NCI-H510A (cell line): Measurements from ENCODE around the gene BCDIN3D.
A peak's percentile ranks its signal among the peaks of the same experiment; 100 is the strongest.
"Not testable (repeated sequence)": the region's sequence is repeated elsewhere in the genome, so short reads cannot be mapped to it uniquely, and the experiment has no call there.

Experiments used
- DNase-seq: peaks from one replicate; lab custom pipeline; 2025; lab: John Stamatoyannopoulos, UW

BCDIN3D gene

GRCh38 chr12:49842519-49843352 lies at the start of gene BCDIN3D:
Gene BCDIN3D, minus strand, starts transcription at chr12:49843106. Its CDS starts 19 bp downstream, at chr12:49843087.
- DNase-seq, result peak; percentile 79

- DNase-seq, result no peak
Measured at GRCh38 chr12:49892084-49892731, 49.3 kb upstream of the BCDIN3D start.

- no peak for DNase-seq
Measured at GRCh38 chr12:49891476-49891875, 48.6 kb upstream of the BCDIN3D start.

- no peak for DNase-seq
Measured at GRCh38 chr12:49891012-49891411, 48.1 kb upstream of the BCDIN3D start.

- DNase-seq, result no peak
Measured at GRCh38 chr12:49890096-49890461, 47.2 kb upstream of the BCDIN3D start.

GRCh38 chr12:49889361-49890095 lies 46.6 kb upstream of the BCDIN3D start:
- no peak for DNase-seq

- DNase-seq, result peak; percentile 83
Measured at GRCh38 chr12:49888461-49889151, 45.7 kb upstream of the BCDIN3D start.

GRCh38 chr12:49887536-49888401 lies 44.9 kb upstream of the BCDIN3D start:
- peak; percentile 64 for DNase-seq

GRCh38 chr12:49887091-49887490 lies 44.2 kb upstream of the BCDIN3D start:
- no peak for DNase-seq

- DNase-seq, result peak; percentile 38
Measured at GRCh38 chr12:49885663-49886461, 43.0 kb upstream of the BCDIN3D start.

GRCh38 chr12:49885118-49885517 lies 42.2 kb upstream of the BCDIN3D start:
- peak; percentile 57 for DNase-seq

- DNase-seq, result no peak
Measured at GRCh38 chr12:49882851-49883464, 40.1 kb upstream of the BCDIN3D start.

- no peak for DNase-seq
Measured at GRCh38 chr12:49882248-49882850, 39.4 kb upstream of the BCDIN3D start.

GRCh38 chr12:49881415-49882247 lies 38.7 kb upstream of the BCDIN3D start:
- DNase-seq, result no peak

GRCh38 chr12:49880756-49881414 lies 38.0 kb upstream of the BCDIN3D start:
- DNase-seq, result no peak

GRCh38 chr12:49879065-49879464 lies 36.2 kb upstream of the BCDIN3D start:
- DNase-seq, result not testable (repeated sequence)

- DNase-seq, result no peak
Measured at GRCh38 chr12:49878021-49878420, 35.1 kb upstream of the BCDIN3D start.

GRCh38 chr12:49877066-49877465 lies 34.2 kb upstream of the BCDIN3D start:
- no peak for DNase-seq
